ENCODE data around the gene APBA1.

The APBA1 gene

GRCh38 chr9:69574057-69574456, 98.1 kb downstream of the APBA1 start:
- no peak for DNase-seq

GRCh38 chr9:69573651-69574050, 98.5 kb downstream of the APBA1 start:
- no peak for DNase-seq

- DNase-seq, result no peak
Measured at GRCh38 chr9:69572611-69573010, 99.6 kb downstream of the APBA1 start.

GRCh38 chr9:69571032-69571431, 101.1 kb downstream of the APBA1 start:
- DNase-seq, result no peak

GRCh38 chr9:69569738-69570451, 102.3 kb downstream of the APBA1 start:
- no peak for DNase-seq

GRCh38 chr9:69564557-69564956, 107.6 kb downstream of the APBA1 start:
- DNase-seq, result no peak

GRCh38 chr9:69559126-69559525, 113.0 kb downstream of the APBA1 start:
- no peak for DNase-seq

- no peak for DNase-seq
Measured at GRCh38 chr9:69556707-69557106, 115.5 kb downstream of the APBA1 start.

GRCh38 chr9:69555802-69556201, 116.4 kb downstream of the APBA1 start:
- no peak for DNase-seq

- no peak for DNase-seq
Measured at GRCh38 chr9:69554945-69555344, 117.2 kb downstream of the APBA1 start.

GRCh38 chr9:69549310-69550202, 122.6 kb downstream of the APBA1 start:
- DNase-seq, result no peak

GRCh38 chr9:69548681-69549080, 123.5 kb downstream of the APBA1 start:
- DNase-seq, result no peak

- peak; percentile 27 for DNase-seq
Measured at GRCh38 chr9:69546265-69546664, 125.9 kb downstream of the APBA1 start.

GRCh38 chr9:69542942-69543704, 129.0 kb downstream of the APBA1 start:
- DNase-seq, result peak; percentile 8

GRCh38 chr9:69542058-69542457, 130.1 kb downstream of the APBA1 start:
- no peak for DNase-seq

- no peak for DNase-seq
Measured at GRCh38 chr9:69535911-69536310, 136.3 kb downstream of the APBA1 start.

GRCh38 chr9:69535286-69535832, 136.8 kb downstream of the APBA1 start:
- DNase-seq, result no peak

- DNase-seq, result no peak
Measured at GRCh38 chr9:69532396-69532795, 139.8 kb downstream of the APBA1 start.

- DNase-seq, result no peak
Measured at GRCh38 chr9:69527454-69527853, 144.7 kb downstream of the APBA1 start.

- no peak for DNase-seq
Measured at GRCh38 chr9:69526699-69527098, 145.5 kb downstream of the APBA1 start.

GRCh38 chr9:69519470-69520240, 152.5 kb downstream of the APBA1 start:
- DNase-seq, result no peak
